Smooth muscle cell (in vitro differentiated cells): ENCODE data around the gene KCNIP4. TPM values are rescaled to one million over a fixed set of nuclear protein-coding genes. Genes with fewer than 3 reads are reported as not detected.

Experiments used
- DNase-seq: peaks from one replicate; lab custom pipeline; 2025; ENCODE audit not compliant: unreplicated experiment; lab: John Stamatoyannopoulos, UW
- H2AFZ ChIP-seq: fragments of 200-600 bp; sonication (generic); 2 replicates; pipeline ENCODE4 v1.6.0; 2016; ENCODE audit warnings: antibody characterized with exemption, low read depth, mild to moderate bottlenecking
- H3F3A ChIP-seq: fragments of 200-600 bp; sonication (generic); 2 replicates; pipeline ENCODE4 v1.6.0; 2017; ENCODE audit warnings: antibody characterized with exemption, low read depth
- H3K27ac ChIP-seq: fragments of 200-600 bp; sonication (generic); 2 replicates; pipeline ENCODE4 v1.5.1; 2016; ENCODE audit warnings: low read depth, mild to moderate bottlenecking
- H3K27me3 ChIP-seq: fragments of 200-600 bp; sonication (generic); 2 replicates; pipeline ENCODE4 v1.6.1; 2016; ENCODE audit warnings: low read depth, mild to moderate bottlenecking
- H3K36me3 ChIP-seq: fragments of 200-600 bp; sonication (generic); 2 replicates; pipeline ENCODE4 v1.5.1; 2016; ENCODE audit warnings: low read depth
- H3K4me1 ChIP-seq: fragments of 200-600 bp; sonication (generic); 2 replicates; pipeline ENCODE4 v1.5.1; 2016; ENCODE audit warnings: low read depth
- H3K4me2 ChIP-seq: fragments of 200-600 bp; sonication (generic); 2 replicates; pipeline ENCODE4 v1.6.0; 2016; ENCODE audit warnings: mild to moderate bottlenecking
- H3K4me3 ChIP-seq: fragments of 200-600 bp; sonication (generic); 2 replicates; pipeline ENCODE4 v1.5.1; 2016; ENCODE audit warnings: mild to moderate bottlenecking
- H3K79me2 ChIP-seq: fragments of 200-600 bp; sonication (generic); 2 replicates; pipeline ENCODE4 v1.6.0; 2016; ENCODE audit warnings: low read depth, mild to moderate bottlenecking
- H3K9ac ChIP-seq: fragments of 200-600 bp; sonication (generic); 2 replicates; pipeline ENCODE4 v1.6.0; 2016; ENCODE audit warnings: low read depth
- H3K9me3 ChIP-seq: fragments of 200-600 bp; sonication (generic); replicated peaks from 2 replicates; pipeline ENCODE4 v1.5.1; 2016; ENCODE audit warnings: low read depth
- H4K20me1 ChIP-seq: fragments of 200-600 bp; sonication (generic); 2 replicates; pipeline ENCODE4 v1.6.0; 2016; ENCODE audit warnings: low read depth
- CTCF ChIP-seq: fragments of 200-600 bp; sonication (generic); IDR thresholded peaks from 2 replicates; pipeline ENCODE4 v1.5.1; 2017; ENCODE audit warnings: borderline replicate concordance, mild to moderate bottlenecking, antibody characterized with exemption; ENCODE audit not compliant: insufficient read depth, poor library complexity, severe bottlenecking
- WGBS: methylation state at CpG from one replicate; pipeline ENCODE4 v1.1.7; 2016; ENCODE audit warnings: low lambda C conversion rate; 5-methylcytosine and 5-hydroxymethylcytosine counted together
- polyA plus RNA-seq: library from polyadenylated mRNA; unstranded; fragments of >200 nt; fragmentation: Nextera tagmentation; extraction: Ambion mirVana; gene quantifications from 2 replicates; pipeline ENCODE4 v1.2.1, GENCODE V29; 2016
- total RNA-seq: library from RNA; depleted of rRNA; stranded (reverse); fragments of >200 nt; gene quantifications from 2 replicates; pipeline ENCODE4 v1.2.3, GENCODE V29; 2014

KCNIP4 gene
- total and polyA plus RNA-seq, 2 experiments from 2014 or later = 0.07 TPM; not detected in 1

GRCh38 chr4:21726255-21726815 lies 222.2 kb downstream of the KCNIP4 start:
- no peak for DNase-seq
- H3K27ac ChIP-seq = no peak overlapping the region
- TF ChIP-seq CTCF = no peak
- peak overlapping the region; percentile 44 for H2AFZ ChIP-seq
- no peaks in the 10 kb centered on the region for H3K9me3 ChIP-seq
- peak overlapping the region; percentile 54 for H3K4me2 ChIP-seq
- H3K4me3 ChIP-seq = no peak overlapping the region
- no peaks in the 10 kb centered on the region for H3K36me3 ChIP-seq
- H3F3A ChIP-seq = peaks cover 7% of the 10 kb centered on the region
- H3K79me2 ChIP-seq = no peaks in the 10 kb centered on the region
- H3K4me1 ChIP-seq = no peaks in the 10 kb centered on the region
- no peaks in the 10 kb centered on the region for H3K27me3 ChIP-seq
- H4K20me1 ChIP-seq = no peaks in the 10 kb centered on the region
- 20% methylated on average over 5 of the region's 5 CpGs for WGBS
- H3K9ac ChIP-seq = no peak overlapping the region

GRCh38 chr4:21722157-21722839 lies 226.3 kb downstream of the KCNIP4 start:
- peak overlapping the region; percentile 9 for H2AFZ ChIP-seq
- no peak overlapping the region for H3K27ac ChIP-seq
- H3K4me3 ChIP-seq = no peak overlapping the region
- no peaks in the 10 kb centered on the region for H3K27me3 ChIP-seq
- H4K20me1 ChIP-seq = no peaks in the 10 kb centered on the region
- peaks cover 7% of the 10 kb centered on the region for H3F3A ChIP-seq
- H3K4me1 ChIP-seq = no peaks in the 10 kb centered on the region
- no peaks in the 10 kb centered on the region for H3K36me3 ChIP-seq
- no peaks in the 10 kb centered on the region for H3K9me3 ChIP-seq
- H3K79me2 ChIP-seq = no peaks in the 10 kb centered on the region
- no peak for DNase-seq
- 81% methylated on average over 6 of the region's 6 CpGs for whole genome bisulfite sequencing
- TF ChIP-seq CTCF = no peak
- H3K9ac ChIP-seq = no peak overlapping the region
- no peak overlapping the region for H3K4me2 ChIP-seq

- no peak for DNase-seq
- no peak overlapping the region for H3K9ac ChIP-seq
- no peak overlapping the region for H2AFZ ChIP-seq
- no peaks in the 10 kb centered on the region for H4K20me1 ChIP-seq
- no peaks in the 10 kb centered on the region for H3K4me1 ChIP-seq
- H3K4me2 ChIP-seq = no peak overlapping the region
- H3K9me3 ChIP-seq = no peaks in the 10 kb centered on the region
- no peak overlapping the region for H3K4me3 ChIP-seq
- H3F3A ChIP-seq = no peaks in the 10 kb centered on the region
- no peak for TF ChIP-seq CTCF
- H3K36me3 ChIP-seq = no peaks in the 10 kb centered on the region
- 76% methylated on average over 6 of the region's 6 CpGs for WGBS
- H3K27me3 ChIP-seq = no peaks in the 10 kb centered on the region
- H3K79me2 ChIP-seq = no peaks in the 10 kb centered on the region
- no peak overlapping the region for H3K27ac ChIP-seq
These were observed 232.0 kb downstream of the KCNIP4 start for GRCh38 chr4:21716531-21716930.

- H3K27me3 ChIP-seq = no peaks in the 10 kb centered on the region
- no peak overlapping the region for H2AFZ ChIP-seq
- DNase-seq = no peak
- WGBS = 72% methylated on average over 6 of the region's 6 CpGs
- TF ChIP-seq CTCF = no peak
- H4K20me1 ChIP-seq = no peaks in the 10 kb centered on the region
- no peaks in the 10 kb centered on the region for H3F3A ChIP-seq
- H3K79me2 ChIP-seq = no peaks in the 10 kb centered on the region
- no peaks in the 10 kb centered on the region for H3K9me3 ChIP-seq
- no peak overlapping the region for H3K4me3 ChIP-seq
- no peak overlapping the region for H3K9ac ChIP-seq
- no peak overlapping the region for H3K4me2 ChIP-seq
- no peak overlapping the region for H3K27ac ChIP-seq
- H3K4me1 ChIP-seq = no peaks in the 10 kb centered on the region
- H3K36me3 ChIP-seq = no peaks in the 10 kb centered on the region
These were observed 238.3 kb downstream of the KCNIP4 start for GRCh38 chr4:21710179-21710835.
